Glomerular visceral epithelial cell (primary cell): ENCODE data around the gene ITGAE.
A peak's percentile ranks its signal among the peaks of the same experiment; 100 is the strongest.

Experiments
- DNase-seq: peaks from one replicate; pipeline ENCODE4 v3.0.0-alpha.2; 2016; ENCODE audit errors: extremely low spot score

The ITGAE gene

DNA sequence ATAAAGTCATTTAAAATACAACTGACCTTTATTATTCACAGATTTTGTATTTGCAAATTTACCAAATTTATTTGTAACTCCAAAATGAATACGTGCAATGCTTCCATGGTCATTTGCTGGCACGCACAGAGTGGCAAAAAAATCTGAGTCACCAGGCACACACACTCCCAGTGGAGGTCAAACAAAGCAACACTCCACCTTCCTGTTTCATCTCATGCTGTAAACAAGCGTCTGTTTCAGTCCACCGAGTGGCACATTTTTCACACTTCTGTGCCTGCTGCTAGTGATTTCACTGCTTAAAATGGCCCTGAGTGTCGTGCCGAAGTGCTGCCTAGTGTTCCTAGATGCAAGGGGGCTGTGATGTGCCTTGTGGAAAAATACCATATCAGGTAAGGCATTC lies 17.8 kb upstream of the ITGAE start:
- DNase-seq, result no peak

GRCh38 chr17:3817851-3818605 lies 17.0 kb upstream of the ITGAE start:
- DNase-seq, result no peak

GRCh38 chr17:3815925-3816324 lies 14.9 kb upstream of the ITGAE start:
- DNase-seq, result no peak

DNA sequence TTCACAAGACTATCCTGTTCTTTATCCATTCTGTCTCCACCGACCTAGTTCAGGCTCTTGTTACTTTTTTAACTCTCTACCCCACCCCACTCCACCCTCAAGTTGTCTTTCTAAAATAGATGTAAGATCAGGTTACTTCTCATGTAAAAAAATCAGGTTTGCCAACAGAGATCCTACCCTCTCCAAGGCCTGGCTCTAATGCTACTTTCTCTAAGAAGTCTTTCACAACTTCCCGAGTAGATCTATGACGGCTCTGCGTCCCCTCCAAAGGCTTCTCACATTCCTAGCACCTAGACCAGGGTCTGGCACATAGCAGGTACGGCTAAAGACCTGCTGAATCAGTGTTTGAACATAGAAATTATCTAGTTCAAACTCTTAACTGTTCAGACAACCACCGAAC lies 14.1 kb upstream of the ITGAE start:
- DNase-seq, result no peak

DNA sequence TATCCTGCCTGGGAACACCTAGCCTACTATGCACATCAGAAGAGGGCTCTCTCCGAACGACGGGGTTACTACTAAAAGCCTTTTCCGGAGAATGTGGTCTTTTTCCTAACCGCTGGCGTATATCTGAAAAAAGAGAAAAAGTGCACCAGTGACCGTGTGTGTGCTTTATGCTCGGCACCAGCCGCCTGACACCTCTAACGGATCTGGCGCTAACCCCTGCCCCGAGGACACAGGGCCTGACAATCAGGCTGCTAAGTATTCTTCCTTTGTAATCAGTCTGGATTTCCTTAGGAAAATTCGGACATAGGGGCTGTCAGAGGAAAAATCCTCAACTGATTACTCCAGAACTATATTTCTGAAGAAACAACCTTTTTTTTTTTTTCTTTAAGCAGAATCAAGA lies 13.4 kb upstream of the ITGAE start:
- no peak for DNase-seq

DNA sequence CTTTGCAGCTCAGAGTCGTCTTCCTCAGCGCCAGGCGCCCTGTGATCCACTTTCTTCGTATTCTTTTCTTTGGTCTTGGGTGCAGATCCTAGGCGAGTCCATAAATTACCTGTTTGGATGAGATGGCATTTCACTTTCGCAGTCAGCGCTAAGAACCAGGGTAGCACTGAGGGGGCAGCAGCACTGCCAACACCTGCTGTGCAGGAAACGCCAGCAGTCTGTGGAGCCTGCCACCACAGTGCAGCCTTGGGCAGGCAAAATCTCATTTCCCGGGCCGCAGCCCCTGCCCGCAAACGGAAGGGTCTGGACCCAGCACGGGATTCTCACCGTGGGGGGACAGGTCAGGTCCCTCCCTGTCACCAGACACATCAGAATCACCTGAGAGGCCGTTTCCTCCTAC lies 12.2 kb upstream of the ITGAE start:
- DNase-seq, result no peak

DNA sequence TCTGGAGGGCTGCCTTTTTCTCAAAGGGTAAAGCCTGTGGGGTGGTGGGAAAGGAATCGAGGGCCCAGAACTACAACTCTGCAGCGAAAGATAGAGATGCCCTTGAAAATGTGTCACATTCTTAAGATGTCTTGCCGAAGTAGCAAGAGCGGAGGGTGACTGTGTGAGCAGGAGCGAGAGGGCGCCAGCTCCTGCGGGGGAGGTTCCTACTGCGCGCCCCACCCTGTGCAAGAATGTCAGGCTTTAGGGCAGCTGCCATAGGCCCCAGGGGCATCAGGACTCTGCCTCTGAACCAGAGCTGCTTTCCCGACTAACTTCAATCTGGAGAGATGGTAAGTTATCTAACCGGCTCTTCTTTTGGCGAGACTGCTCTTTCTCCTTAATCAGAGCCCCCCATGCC lies 11.8 kb upstream of the ITGAE start:
- DNase-seq, result no peak

DNA sequence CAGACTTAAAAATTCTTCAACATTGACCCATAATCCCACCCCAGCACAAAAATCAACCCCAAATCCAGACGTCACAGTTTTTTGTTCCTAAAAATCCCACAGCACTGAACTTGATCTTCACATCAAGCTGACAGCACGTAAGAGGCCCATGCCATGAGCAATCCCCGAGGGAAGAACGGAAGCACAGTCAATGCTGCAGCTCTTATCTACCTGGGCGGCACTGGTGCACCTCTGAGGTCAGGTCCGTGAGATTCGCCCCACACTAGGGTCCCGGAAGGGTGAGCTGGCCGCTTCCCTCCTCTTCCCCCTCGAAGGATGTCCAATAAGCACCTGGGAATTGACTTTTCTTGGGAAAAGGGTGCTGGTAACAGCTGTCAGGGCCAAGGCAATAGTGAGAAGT lies 11.3 kb upstream of the ITGAE start:
- no peak for DNase-seq

- DNase-seq, result no peak
Observed at GRCh38 chr17:3810019-3810418, 9.0 kb upstream of the ITGAE start.

DNA sequence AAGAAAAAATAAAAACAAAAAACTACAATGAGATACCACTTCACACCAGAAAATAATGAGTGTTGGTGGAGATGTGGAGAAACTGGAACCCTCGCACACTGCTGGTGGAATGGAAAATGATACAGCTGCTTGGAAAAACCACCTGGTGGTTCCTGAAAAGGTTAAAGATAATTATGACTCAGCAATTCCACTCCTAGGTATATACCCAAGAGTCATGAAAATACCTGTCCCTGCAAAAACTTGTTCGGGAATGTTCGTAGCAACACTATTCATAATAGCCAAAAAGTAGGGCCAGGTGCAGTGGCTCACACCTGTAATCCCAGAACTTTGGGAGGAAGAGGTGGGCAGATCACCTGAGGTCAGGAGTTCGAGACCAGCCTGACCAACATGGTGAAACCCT lies 8.1 kb upstream of the ITGAE start:
- no peak for DNase-seq

DNA sequence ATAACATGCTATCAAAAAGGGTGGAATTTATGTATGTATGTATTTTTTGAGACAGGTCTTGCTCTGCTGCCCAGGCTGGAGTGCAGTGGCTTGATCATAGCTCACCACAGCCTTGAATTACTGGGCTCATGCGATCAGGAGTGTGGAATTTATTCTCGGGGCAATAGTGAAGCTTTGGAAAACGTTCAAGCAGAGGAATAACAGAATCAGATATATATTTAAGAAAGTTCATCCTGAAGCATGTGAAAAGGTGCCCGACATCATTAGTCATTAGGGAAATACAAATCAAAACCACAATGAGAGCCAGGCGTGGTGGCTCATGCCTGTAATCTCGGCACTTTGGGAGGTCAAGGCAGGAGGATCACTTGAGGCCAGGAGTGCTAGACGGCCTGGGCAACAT lies 7.7 kb upstream of the ITGAE start:
- DNase-seq, result peak; percentile 52

- DNase-seq, result no peak
Observed at GRCh38 chr17:3805581-3805980, 4.6 kb upstream of the ITGAE start.

DNA sequence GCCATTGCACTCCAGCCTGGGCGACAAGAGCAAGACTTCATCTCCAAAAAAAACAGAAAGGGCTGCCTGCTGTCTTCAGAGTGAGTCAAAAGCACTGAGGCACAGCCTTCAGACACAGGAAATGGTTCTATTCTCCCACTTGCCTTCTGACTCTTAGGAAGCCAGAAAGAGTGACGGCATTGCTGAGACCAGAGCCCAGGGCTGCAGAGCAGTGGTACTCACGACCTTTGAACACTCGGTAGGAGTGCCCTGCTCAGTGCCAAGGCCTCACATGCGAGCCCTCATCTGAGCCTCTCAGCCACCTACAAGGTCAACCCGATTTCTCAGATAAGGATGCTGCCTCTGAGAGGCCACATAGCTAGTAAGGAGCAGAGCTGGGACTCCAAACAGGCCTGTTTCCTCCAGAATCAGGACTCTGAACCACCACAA lies 3.5 kb upstream of the ITGAE start:
- peak; percentile 90 for DNase-seq

GRCh38 chr17:3803308-3803640 lies 2.3 kb upstream of the ITGAE start:
- no peak for DNase-seq

- peak; percentile 89 for DNase-seq
Observed at GRCh38 chr17:3802461-3803307, 1.7 kb upstream of the ITGAE start.

DNA sequence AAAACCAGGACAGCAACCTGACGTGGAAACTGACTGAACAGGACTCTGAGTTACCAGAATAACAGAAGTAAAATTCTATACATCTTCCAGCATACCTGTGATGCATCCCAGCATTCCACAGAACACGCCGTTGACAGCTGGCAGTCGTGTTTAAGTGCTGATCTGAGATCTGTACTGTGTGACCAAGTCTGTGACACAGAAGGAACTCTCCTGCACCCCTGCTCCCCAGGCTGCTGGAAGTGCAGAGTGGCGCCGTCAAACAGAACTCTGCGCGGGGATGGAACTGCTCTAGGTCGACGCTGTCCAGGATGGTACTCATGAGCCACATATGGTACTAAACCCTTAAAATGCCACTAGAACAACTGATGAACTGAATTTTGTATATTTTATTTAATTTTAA lies 804 bp upstream of the ITGAE start:
- DNase-seq, result no peak

DNA sequence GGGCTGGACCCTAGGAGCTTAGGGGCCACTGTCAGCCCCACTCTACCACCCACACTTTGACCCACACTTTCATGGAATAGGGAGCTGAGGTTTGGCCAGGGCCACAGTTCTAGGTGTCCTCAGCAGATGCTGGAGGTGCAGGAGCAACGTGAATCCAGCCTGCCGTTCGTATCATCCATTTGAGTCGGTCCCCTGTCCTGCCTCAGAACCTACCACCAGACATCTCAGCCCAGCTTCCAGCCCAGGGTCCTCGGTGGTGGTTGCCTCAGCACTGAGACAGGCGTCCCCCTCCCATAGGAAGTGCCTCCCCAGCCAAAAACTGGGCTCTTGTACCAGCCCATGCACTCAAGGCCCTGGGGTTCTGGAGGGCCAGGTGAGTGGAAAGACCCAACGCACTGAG lies 359 bp upstream of the ITGAE start:
- no peak for DNase-seq

- no peak for DNase-seq
Observed at GRCh38 chr17:3799181-3799945, 1.6 kb downstream of the ITGAE start.

DNA sequence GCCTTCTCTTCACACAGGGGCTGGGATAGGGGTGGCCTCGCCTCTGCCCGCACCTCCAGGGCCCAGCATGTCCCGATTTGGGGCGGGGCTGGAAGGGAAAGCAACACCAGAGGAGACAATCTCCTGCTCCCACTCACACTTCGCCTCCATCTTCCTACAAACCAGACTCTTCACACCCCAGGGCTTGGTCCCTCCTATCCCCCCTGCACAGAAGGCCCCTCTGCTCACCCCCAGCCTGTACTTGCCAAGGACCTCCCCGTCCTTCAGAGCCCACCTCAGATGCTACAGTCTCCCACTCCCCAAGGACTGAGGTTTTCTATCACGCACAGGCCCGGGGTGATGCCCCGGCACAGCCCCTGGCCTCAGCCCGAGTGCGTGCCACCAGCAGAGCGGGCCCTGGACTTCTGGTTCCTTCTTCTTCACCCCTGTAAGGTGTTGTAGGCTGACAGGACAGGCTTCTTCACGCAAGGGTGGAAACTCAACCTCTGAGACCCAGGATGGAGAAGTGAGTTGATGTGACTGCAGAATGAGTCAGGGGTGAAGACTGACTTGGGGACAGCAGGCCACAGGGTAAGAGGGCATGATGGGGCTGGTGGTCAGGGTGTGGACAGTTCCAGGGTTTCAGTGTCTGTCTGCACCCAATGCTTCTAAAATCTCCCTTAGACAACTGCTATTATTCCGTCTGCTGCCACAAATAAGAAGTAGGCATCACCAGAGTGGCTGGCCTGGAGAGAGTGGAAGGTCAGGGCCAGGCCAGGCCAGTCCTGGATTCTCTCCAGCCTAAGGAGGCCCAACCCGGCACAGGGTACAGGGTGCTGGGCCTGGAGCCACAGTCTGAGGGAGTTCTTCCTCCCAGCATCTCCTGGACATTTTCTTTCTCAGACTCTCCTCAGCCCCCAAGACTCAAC lies 2.5 kb downstream of the ITGAE start:
- DNase-seq, result peak; percentile 32

DNA sequence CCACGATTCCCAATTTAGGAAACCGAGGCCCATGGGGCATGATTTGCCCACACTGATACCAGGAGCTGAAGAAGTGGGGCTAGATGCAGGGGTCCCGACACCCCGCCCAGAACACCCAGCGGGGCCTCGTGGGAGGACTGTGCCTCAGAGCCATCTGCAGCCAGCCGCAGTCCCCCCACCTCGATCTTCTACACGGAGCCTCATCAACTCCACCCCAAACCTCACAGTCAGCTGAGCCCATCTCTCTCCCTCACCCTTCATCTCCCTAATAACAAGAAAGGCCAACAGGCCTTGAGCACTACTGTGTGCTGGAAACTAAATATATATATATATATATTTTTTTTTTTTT lies 4.2 kb downstream of the ITGAE start:
- DNase-seq, result no peak

GRCh38 chr17:3796110-3796821 lies 4.7 kb downstream of the ITGAE start:
- DNase-seq, result peak; percentile 37
